ENCODE data around the gene ZBTB7C.

ZBTB7C gene

DNA sequence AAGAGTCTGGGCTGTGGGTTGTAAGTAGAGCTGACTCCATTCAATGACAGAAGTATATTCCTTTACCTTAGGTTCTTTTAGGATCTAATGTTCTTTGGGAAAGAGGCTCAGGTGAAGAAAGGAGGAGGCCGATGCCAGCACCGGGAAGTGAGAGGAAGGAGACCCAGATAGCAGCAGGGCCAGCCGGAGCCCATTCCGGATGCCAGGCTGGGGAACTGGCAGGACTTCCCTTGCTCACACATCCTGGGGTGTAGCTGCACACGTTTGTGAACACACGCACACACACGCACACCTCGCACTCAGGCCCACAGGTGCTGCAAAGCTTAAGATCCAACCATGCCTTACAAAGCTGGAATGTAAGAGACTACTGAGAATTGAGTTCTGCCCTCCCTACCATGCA lies 383.0 kb downstream of the ZBTB7C start:
- DNase-seq = no peak

DNA sequence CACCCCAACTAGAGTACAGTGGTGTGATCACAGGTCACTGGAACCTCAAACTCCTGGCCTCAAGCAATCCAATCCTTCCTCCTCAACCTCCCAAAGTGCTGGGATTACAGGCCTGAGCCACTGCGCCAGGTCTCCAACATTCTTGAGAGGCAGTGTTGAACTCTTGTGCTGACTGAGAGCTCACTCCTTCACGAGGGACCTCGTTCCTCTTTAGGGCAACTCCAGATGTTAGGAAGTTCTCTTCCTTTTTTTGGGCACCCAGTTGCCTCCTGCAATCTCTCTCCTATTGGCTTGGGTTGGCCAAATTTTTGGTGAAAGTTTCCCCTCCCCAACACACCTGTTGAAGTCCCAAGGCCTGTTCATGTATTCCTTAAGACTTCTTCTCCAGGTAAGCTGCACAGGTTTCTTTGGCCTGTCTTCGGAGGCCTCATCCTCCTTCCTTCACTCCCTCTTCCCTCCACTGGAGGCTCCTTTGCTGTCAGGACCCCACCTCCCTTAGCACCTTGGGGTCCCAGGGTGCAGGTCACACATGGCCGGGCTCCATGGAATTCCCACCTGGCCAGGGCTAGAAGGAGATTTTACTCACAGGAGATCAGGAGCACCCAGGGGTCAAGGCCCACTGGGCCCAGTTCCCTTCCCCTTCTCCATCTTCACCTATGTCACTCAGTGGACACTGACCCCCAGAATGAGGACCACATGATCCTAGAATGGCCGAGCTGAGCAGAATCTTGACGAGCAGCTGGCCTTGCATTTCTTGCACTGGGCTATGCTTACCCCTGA lies 384.1 kb downstream of the ZBTB7C start:
- DNase-seq = no peak

DNA sequence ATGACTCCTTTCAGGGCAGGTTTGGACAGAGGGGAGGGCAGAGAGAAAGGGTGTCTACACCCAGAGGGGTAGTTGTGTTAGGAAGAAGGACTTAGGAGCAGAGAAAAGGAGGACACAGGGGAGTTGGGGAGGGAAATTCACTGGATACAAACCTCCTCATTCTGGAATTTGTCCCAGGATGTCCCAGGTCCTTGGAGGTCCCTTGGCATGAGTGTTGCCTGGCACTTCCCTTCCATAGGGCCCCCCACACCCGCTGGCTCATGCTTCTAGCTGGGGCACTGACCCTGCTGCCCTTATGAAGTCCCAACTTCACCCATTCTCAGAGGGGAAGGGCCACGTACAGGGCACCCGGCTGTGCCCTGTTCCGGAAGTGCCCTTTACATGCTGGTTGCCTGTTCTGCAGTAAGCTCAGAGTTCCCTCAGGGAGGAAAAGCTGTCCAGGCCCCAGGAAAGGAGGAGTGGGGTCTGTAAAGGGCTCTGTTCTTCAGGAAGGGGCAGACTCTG lies 385.1 kb downstream of the ZBTB7C start:
- DNase-seq = no peak

GRCh38 chr18:48023334-48024008 lies 385.7 kb downstream of the ZBTB7C start:
- peak; percentile 56 for DNase-seq

DNA sequence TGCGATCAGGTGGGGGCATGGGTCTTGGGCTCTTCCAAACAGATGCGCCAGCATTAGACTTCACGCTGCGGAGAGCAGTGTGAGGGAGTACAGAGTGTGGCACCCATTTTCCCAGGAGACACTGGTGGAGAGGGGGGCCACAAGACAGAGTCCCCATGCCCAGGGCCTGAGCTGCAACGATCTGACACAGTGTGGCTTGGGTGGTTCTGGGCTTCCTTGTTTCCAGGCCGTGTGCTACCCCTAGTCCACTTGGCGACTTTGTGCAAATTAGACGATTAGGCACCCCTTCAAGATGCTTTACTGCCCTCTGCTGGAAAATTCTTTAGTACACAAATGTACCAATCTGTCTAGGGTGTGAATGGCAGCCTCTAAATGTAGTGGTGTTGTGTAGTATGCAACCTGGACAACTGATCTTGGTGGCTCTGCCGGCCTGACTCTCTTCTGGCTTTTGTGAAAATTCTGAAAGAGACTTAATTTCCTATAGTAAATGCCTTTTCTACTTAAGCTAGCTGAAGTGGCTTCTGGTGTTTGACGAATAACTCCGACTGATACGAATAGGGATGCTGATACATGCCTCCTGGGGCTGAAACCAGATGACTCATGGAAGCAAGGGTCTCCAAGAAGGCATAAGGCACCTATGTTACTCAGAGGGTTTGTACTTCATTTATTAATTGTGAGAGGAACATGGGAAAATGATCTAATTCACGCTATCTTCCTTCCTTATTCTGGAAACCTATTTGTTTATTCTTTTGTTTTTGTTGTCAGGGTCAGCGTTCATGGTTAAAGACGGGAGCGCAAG lies 386.5 kb downstream of the ZBTB7C start:
- DNase-seq = peak; percentile 81

GRCh38 chr18:48022021-48022420 lies 387.2 kb downstream of the ZBTB7C start:
- DNase-seq = no peak

DNA sequence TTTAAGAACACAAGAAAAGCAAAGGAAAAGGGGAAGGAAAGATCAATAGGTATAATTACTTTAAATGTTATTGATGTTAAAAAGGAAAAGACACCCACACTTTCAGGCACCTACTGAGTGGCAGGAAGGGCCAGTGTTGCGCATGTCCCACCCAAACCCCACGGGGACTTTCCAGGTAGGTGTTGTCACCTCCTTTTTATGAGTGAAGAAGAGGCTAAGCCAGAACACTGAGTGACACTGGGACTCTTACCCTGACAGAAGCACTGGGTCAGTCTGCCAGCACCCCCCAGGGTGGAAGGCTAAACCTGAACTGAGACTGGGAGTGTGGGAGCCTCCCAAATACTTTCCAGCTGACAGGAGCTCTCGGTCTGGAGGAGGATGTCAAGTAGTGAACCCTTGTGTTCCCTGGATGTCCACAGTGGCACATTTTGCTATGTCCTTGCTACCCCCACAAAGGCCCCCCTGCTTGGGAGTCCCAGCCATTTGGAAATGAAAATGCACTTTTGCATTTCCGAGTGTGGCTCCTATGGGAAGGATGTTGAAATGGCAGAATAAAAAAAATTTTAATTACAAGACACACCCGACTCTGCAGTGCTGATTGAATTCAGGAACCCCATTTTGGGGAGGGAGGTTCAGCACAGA lies 387.8 kb downstream of the ZBTB7C start:
- no peak for DNase-seq

DNA sequence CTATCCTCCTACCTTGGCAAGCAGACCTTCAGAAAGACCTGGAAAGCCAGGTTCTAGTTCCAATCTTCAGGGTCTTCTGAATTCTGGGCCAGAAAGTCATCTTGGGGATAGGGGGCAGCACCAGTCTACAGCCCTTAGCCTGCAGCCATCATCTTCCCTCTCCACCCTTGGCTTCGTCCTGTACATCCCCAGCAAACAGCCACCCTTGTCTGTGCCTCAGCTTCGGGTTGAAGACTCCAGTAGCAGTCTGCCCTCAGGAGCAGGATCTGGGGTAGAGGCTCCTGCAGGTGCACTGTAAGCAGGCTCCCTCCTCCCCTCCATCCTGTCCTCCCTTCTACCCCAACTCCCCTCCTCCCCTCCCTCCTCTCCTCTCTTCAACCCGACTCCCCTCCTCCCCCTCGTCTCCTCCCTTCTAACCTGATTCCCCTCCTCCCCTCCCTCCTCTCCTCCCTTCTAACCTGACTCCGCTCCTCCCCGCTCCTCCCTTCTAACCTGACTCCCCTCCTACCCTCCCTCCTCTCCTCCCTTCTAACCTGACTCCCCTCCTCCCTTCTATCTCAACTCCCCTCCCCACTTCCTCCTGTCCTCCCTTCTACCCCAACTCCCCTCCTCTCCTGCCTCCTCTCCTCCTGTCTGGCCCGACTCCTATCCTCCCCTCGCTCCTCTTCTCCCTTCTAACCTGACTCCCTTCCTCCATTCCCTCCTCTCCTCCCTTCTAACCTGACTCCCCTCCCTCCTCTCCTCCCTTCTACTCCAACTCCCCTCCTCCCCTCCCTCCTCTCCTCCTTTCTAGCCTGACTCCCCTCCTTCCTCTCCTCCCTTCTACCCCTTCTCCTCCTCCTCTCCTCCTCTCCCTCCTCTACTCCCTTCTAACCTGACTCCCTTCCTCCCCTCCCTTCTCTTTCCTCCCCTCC lies 388.6 kb downstream of the ZBTB7C start:
- DNase-seq = no peak

- no peak for DNase-seq
Observed at GRCh38 chr18:48019557-48020325, 389.4 kb downstream of the ZBTB7C start.

DNA sequence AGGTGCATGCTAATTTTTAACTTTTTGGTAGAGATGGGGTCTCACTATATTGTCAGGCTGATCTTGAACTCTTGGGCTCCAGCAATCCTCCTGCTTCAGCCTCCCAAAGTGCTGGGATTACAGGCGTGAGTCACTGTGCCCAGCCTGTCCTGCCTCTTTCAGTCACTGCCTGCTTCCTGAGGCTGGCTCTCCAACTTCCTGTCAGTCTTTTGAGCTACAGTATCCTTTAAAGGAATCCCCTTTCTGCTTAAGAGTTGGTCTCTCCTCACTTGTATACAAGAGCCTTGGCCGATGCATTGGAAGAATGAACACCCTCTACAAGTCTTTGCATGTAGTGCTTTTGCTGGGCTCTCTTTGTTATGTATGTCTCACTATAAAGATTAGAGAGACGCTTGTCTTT lies 390.3 kb downstream of the ZBTB7C start:
- peak; percentile 19 for DNase-seq

DNA sequence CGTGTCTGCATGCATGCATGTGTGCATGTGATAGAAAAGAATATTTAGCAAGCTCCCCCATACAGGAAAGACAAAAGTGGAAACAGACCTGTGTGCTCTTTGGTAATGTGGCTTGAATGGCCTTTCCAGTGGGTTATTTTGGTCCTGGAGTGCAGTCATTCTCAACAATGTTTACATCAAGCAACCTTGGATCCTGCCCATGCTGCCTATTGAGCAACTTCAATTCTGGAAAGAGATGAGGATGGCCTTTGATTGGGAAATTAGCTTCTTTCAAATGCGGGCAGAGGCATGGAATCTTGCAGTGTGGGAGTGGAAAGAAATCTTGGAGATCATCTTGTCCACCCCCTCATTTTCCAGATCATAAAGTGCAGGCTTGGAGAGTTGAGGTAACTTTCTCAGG lies 391.5 kb downstream of the ZBTB7C start:
- DNase-seq = no peak

DNA sequence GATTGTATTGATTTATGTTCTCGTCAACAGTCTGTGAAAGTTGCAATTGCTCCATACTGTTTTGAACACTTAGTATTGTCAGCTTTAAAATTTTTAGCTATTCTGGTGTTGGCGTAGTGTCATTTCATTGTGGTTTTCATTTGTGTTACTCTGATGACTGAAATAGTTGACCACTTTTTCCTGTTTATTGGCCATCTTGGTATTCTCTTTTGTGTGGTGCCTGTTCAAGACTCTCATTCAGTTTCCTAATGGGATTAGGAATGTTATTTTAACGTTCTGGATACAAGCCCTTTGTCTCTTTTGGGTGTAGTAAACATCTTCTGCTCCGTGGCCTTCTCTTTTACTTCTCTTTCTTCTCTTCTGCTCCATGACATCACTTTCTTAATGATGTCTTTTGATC lies 396.0 kb downstream of the ZBTB7C start:
- DNase-seq = no peak

- no peak for DNase-seq
Observed at GRCh38 chr18:48011926-48012465, 397.2 kb downstream of the ZBTB7C start.

DNA sequence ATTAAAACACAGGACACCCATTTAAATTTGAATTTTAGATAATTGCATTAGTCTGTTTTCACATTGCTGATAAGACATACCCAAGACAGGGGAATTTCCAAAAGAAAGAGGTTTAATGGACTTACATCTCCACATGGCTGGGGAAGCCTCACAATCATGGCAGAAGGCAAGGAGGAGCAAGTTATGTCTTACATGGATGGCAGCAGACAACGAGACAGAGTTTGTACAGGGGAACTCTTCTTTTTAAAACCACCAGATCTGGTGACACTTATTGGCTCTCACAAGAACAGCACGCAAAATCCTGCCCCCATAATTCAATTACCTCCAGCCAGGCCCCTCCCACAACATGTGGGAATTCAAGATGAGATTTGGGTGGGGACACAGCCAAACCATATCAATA lies 398.9 kb downstream of the ZBTB7C start:
- DNase-seq = no peak

DNA sequence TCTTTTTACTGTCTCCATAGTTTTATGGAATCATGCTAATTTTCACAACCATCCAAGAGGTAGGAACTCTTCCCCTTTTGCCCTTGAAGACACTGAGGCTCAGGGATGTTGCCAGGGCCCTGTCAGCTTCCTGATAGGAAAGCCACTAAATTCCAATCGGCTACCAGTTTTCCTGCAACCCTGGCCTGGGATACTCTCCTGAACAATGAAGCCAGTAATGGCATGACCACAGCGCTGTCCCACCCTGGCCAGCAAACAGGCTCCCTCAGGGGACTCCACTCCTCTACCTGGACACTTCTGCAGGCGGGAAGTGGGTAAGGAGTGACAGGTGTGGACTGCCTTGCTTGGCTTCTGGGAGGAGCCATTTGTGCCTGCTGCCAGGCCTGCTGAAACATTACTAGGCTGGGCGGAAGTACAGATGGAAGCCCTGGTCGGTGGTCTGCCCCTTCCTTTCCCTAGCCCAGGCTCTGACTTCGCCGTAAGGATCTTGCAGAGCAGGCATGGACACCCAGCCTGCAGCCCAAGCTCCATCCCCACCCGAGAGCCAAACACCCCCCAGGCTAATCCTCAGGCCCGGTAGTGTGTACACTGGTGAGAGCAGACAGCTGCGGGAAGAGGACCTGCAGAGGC lies 400.0 kb downstream of the ZBTB7C start:
- no peak for DNase-seq

DNA sequence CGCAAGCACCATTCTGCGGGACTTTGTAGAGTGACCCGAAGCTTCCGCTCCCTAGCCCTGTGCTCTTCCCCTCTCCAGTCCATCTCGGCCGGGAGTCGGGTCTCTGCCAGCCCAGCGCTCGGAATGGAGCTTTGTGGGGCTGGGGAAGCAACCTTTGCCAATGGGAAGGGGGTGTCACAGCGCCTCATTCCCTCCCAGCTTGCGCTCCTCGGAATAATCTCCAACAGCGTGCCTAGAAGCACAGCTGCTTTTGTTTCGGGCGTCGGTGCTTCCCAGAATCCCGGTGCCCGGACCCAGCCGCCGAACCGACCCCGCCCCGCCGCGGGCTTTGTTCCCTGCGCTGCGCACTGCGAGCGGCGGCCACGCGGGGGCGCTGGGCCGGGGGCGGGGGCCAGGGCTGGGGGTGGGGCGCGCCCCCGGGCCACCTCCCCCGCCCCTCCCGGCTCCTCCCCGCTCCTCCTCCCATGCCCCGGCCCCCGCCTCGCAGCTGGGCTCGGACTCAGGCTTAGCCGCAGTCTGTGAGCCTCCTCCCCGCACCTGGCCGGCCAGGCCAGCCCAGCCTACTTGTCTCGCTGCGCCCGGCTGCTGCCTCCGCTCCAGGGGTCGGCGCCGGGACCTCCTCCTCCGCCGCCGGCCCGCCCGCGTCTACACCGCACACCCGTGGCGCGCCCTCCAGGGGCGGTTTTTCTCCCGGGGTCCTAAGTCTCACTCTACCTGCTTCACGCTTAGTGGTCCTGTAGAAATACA lies 401.1 kb downstream of the ZBTB7C start:
- DNase-seq = no peak

DNA sequence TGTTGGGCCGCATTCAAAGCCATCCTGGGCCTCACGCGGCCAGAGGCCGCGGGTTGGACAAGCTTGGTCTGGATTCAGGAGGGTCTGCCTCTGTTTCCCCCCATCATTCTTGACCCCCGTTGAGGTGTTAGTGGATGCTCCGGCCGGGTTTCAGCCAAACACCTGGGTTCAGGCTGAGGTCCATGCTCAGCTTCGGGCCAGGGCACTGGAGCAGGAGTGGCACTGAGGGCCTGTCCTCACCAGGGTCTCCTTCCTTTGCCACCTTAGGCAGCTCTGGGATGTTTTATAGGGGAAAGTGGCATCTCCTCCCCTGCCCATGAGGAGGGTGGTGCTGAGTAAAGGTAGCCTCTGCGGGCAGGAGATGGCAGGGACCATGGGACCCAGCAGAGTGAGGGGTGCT lies 401.8 kb downstream of the ZBTB7C start:
- no peak for DNase-seq

DNA sequence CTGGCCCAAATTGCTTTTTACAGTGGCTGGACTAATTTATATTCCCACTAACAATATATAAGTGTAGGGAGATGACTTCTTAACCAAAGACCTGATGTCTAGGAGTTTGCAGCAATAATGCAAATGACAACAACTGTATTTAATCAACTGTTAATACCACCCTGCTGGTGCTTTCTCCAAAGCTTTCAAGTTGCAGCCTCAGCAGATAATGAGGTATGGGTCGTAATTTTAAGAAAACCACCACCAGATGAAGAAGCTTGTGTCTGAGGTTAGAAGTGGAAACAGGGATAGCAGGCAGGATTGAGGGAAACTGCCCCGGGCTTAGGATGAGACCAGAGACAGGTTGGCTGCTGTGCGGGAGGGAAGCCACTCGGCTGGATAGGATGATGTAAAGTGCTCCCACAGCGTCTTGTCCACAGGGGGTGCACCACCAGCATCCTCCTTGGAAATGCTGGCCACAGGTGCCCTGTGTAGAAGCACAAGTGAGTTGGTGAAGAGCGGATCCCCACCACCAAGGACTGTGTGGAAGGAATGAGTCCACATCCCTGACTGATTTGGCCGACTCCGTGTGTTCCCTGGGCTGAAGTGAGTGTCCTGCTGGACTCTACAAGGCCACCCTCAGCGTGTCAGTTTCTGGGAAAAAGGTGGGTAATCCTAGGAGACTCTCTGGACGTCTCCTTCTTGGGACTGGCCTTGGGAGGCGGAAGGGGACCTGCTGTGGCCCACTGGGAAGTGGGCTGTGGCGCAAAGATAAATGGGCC lies 402.6 kb downstream of the ZBTB7C start:
- DNase-seq = no peak

- no peak for DNase-seq
Observed at GRCh38 chr18:48004577-48004976, 404.6 kb downstream of the ZBTB7C start.
